Gastroesophageal sphincter (tissue), 3 donors: ENCODE results near the gene CRYL1.

Source experiments
- POLR2A ChIP-seq, 2 donors: fragments of 450-650 bp; IDR thresholded peaks; one replicate each; pipeline ENCODE4 v1.6.1; 2017; ENCODE audit warnings: antibody characterized with exemption in 2 of 2, mild to moderate bottlenecking in 2 of 2, moderate library complexity in 1 of 2
- POLR2AphosphoS5 ChIP-seq: sonication (generic); formaldehyde crosslinking; IDR thresholded peaks from one replicate; pipeline ENCODE4 v1.6.1; 2017; ENCODE audit warnings: antibody characterized with exemption
- TF ChIP-seq, protein P1 (sequence below), 4 experiments: fragments of 200-600 bp in 2 of 4; fragments of 450-650 bp in 2 of 4; sonication (generic) in 1 of 4; IDR thresholded peaks; one replicate each; pipeline ENCODE4 v1.5.1; 2017 to 2019; ENCODE audit warnings: antibody characterized with exemption in 4 of 4, mild to moderate bottlenecking in 2 of 4, moderate library complexity in 2 of 4

DNA sequence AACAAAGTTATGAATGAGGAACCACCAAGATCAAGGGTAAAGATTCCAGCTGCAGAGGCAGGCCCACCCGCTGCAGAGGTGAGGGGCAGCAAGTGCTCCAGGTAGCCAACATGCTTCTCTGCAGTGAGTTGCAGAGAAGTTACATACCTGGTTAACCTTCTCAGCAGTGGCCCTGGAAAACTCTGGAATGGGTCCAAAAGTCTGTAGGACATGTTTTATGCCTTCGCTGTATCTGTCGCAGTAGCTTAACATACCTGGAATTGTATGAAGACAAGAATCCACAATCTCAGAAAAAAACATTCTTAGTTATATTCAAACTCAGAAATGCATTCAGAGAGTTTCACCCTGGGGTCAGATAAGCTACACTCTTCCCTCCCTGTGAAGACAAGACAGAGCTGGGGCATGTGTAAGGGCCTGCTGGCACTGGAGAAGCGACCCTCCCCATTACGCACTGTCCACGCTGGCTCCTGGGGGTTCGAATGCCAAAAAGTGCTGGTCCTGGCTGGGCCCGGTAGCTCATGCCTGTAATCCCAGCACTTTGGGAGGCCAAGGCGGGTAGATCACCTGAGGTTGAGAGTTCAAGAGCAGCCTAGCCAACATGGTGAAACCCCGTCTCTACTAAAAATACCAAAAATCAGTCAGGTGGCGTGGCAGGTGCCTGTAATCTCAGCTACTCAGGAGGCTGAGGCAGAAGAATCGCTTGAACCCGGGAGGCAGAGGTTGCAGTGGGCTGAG lies 121.0 kb downstream of the CRYL1 start:
- TF ChIP-seq POLR2AphosphoS5 (no peak), POLR2A (IDR thresholded peaks at IDR 0.05) (no peak)
- TF ChIP-seq, protein P1, sequence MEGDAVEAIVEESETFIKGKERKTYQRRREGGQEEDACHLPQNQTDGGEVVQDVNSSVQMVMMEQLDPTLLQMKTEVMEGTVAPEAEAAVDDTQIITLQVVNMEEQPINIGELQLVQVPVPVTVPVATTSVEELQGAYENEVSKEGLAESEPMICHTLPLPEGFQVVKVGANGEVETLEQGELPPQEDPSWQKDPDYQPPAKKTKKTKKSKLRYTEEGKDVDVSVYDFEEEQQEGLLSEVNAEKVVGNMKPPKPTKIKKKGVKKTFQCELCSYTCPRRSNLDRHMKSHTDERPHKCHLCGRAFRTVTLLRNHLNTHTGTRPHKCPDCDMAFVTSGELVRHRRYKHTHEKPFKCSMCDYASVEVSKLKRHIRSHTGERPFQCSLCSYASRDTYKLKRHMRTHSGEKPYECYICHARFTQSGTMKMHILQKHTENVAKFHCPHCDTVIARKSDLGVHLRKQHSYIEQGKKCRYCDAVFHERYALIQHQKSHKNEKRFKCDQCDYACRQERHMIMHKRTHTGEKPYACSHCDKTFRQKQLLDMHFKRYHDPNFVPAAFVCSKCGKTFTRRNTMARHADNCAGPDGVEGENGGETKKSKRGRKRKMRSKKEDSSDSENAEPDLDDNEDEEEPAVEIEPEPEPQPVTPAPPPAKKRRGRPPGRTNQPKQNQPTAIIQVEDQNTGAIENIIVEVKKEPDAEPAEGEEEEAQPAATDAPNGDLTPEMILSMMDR (IDR thresholded peaks at IDR 0.05): no peak
